ENCODE data around the gene TMED1. TPM values are rescaled to one million over a fixed set of nuclear protein-coding genes. Genes with fewer than 3 reads are reported as not detected.

The TMED1 gene
- total RNA-seq, 1 donor, result 43.1 TPM

DNA sequence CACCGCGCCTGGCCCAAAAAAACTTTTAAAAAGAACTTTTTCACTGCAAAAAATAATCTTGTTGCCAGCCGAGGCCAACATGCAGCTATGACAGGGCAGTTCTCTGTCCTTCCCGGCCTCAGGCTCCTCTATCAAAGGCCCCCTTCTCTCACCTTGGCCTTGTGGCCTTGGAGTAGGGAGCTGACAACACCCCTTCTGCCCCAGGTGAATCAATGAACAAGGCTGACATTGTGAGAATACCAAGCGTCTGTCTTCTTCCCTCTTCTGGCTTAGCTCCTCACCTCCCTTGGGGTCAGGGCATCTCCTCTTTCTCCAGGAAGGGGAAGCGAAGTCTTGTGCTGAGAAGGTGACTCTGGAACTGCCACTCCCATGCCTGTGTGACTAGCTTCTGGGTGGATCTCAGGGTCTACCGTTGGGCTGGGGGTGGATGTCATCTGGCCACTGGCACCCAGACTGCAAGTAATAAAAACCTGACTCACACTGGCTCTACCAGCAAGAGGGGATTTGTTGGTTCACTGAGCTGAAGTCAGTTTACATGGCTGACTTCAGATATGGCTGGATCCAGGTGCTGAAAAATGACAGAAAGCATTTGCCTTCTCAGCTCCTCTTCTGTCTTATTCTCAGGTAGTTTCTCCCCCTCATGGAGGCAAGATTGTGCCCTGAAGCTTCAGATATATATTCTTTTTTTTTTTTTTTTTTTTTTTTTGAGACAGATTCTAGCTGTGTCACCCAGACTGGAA lies 18.5 kb upstream of the TMED1 start:
- Histone ChIP-seq H3K27me3 (ENCODE audit: insufficient read depth, low read length) (no peaks in the 10 kb centered on the region), H4K20me1 (ENCODE audit: insufficient read depth, low read length) (no peaks in the 10 kb centered on the region), H3K79me2 (ENCODE audit: insufficient read depth, low read length) (no peaks in the 10 kb centered on the region), H3K4me1 (ENCODE audit: insufficient read depth, low read length) (no peaks in the 10 kb centered on the region), H2AFZ (ENCODE audit: low read length) (no peak overlapping the region), H3K4me2 (ENCODE audit: insufficient read depth, low read length) (no peak overlapping the region), H3K27ac (ENCODE audit: low read depth, low read length) (no peak overlapping the region), H3K9me3 (ENCODE audit: low read depth, low read length) (no peaks in the 10 kb centered on the region), H3K4me3 (ENCODE audit: insufficient read depth, low read length) (no peak overlapping the region), H3K36me3 (ENCODE audit: insufficient read depth, low read length) (no peaks in the 10 kb centered on the region)
- TF ChIP-seq, protein P1, sequence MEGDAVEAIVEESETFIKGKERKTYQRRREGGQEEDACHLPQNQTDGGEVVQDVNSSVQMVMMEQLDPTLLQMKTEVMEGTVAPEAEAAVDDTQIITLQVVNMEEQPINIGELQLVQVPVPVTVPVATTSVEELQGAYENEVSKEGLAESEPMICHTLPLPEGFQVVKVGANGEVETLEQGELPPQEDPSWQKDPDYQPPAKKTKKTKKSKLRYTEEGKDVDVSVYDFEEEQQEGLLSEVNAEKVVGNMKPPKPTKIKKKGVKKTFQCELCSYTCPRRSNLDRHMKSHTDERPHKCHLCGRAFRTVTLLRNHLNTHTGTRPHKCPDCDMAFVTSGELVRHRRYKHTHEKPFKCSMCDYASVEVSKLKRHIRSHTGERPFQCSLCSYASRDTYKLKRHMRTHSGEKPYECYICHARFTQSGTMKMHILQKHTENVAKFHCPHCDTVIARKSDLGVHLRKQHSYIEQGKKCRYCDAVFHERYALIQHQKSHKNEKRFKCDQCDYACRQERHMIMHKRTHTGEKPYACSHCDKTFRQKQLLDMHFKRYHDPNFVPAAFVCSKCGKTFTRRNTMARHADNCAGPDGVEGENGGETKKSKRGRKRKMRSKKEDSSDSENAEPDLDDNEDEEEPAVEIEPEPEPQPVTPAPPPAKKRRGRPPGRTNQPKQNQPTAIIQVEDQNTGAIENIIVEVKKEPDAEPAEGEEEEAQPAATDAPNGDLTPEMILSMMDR (IDR thresholded peaks at IDR 0.05; ENCODE audit: extremely low read depth, low read depth, low read length), result no peak
- DNase-seq (ENCODE audit: insufficient read length, low spot score, missing footprints), result peak; percentile 8

DNA sequence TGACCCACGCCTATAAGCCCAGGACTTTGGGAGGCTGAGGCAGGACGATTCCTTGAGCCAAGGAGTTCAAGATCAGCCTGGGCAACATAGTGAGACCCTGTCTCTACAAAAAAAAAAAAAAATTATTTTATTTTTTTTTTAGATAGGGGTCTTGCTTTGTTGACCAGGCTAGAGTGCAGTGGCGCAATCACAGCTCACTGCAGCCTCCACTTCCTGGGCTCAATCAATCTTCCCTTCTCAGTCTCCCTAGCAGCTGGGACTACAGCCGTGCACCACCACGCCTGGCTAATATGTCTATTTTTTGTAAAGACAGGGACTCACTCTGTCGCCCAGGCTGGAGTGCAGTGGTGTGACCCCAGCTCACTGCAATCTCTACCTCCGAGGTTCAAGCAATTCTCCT lies 16.9 kb upstream of the TMED1 start:
- Histone ChIP-seq H4K20me1 (ENCODE audit: insufficient read depth, low read length) (no peaks in the 10 kb centered on the region), H3K27ac (ENCODE audit: low read depth, low read length) (no peak overlapping the region), H3K4me1 (ENCODE audit: insufficient read depth, low read length) (no peaks in the 10 kb centered on the region), H3K27me3 (ENCODE audit: insufficient read depth, low read length) (peaks cover 4% of the 10 kb centered on the region), H3K9me3 (ENCODE audit: low read depth, low read length) (no peaks in the 10 kb centered on the region), H2AFZ (ENCODE audit: low read length) (no peak overlapping the region), H3K79me2 (ENCODE audit: insufficient read depth, low read length) (no peaks in the 10 kb centered on the region), H3K4me2 (ENCODE audit: insufficient read depth, low read length) (no peak overlapping the region), H3K4me3 (ENCODE audit: insufficient read depth, low read length) (no peak overlapping the region), H3K36me3 (ENCODE audit: insufficient read depth, low read length) (no peaks in the 10 kb centered on the region)
- no peak for DNase-seq (ENCODE audit: insufficient read length, low spot score, missing footprints)
- TF ChIP-seq, protein P1 (IDR thresholded peaks at IDR 0.05; ENCODE audit: extremely low read depth, low read depth, low read length), result no peak

DNA sequence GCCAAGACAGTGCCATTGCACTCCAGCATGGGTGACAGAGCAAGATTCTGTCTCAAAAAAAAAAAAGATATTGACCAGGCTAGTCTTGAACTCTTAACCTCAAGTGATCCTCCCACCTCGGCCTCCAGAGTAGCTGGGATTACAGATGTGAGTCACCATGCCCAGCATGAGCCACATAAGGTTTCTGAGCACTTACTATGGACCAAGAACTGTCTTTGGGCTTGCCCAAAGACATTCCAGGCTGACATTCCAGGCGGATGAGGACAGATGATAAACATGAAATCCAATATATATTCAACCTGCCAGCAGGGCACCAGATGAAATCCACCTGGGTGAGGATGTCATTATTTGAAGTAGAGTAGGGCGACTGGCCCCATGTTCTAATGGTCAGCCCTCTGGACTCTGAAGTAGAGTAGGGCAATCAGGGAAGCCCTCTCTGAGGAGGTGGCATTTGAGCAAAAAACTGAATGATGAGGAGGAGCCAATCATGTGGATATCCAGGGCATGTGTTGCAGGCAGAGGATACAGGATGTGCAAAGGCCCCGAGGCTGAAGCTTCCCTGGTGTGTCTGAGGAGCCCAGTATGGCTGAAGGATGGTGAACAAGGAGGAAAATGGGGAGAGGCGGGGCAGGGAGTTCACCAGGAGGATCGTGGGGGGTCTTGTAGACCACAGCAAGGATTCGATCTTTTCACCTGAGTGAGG lies 16.2 kb upstream of the TMED1 start:
- H3K4me2 ChIP-seq (ENCODE audit: insufficient read depth, low read length), result no peak overlapping the region
- no peak overlapping the region for H2AFZ ChIP-seq (ENCODE audit: low read length)
- no peaks in the 10 kb centered on the region for H3K9me3 ChIP-seq (ENCODE audit: low read depth, low read length)
- H4K20me1 ChIP-seq (ENCODE audit: insufficient read depth, low read length), result no peaks in the 10 kb centered on the region
- no peaks in the 10 kb centered on the region for H3K36me3 ChIP-seq (ENCODE audit: insufficient read depth, low read length)
- H3K27me3 ChIP-seq (ENCODE audit: insufficient read depth, low read length), result peaks cover 4% of the 10 kb centered on the region
- peak; percentile 73 for DNase-seq (ENCODE audit: insufficient read length, low spot score, missing footprints)
- no peaks in the 10 kb centered on the region for H3K4me1 ChIP-seq (ENCODE audit: insufficient read depth, low read length)
- H3K79me2 ChIP-seq (ENCODE audit: insufficient read depth, low read length), result no peaks in the 10 kb centered on the region
- TF ChIP-seq, protein P1 (IDR thresholded peaks at IDR 0.05; ENCODE audit: extremely low read depth, low read depth, low read length), result no peak
- H3K4me3 ChIP-seq (ENCODE audit: insufficient read depth, low read length), result no peak overlapping the region
- no peak overlapping the region for H3K27ac ChIP-seq (ENCODE audit: low read depth, low read length)

DNA sequence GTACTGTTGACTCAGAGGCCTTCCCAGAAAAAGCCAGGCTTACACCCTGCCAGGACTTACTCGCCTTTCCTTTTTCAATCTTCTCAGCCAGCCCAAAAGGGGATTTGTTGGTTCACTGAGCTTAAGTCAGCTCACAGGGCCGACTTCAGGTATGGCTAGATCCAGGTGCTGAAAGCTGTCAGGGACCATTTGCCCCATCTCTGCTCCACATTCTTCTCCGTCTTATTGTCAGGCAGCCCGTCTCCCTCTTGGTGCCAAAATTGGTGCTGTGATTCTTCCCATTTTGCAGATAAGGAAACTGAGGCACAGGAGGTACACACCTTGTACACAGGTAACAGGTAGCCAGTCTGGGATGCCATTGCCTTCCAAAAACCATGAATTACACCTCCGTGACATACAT lies 14.6 kb upstream of the TMED1 start:
- no peaks in the 10 kb centered on the region for H3K36me3 ChIP-seq (ENCODE audit: insufficient read depth, low read length)
- H3K4me2 ChIP-seq (ENCODE audit: insufficient read depth, low read length), result no peak overlapping the region
- H3K4me1 ChIP-seq (ENCODE audit: insufficient read depth, low read length), result no peaks in the 10 kb centered on the region
- peaks cover 5% of the 10 kb centered on the region for H3K9me3 ChIP-seq (ENCODE audit: low read depth, low read length)
- TF ChIP-seq, protein P1 (IDR thresholded peaks at IDR 0.05; ENCODE audit: extremely low read depth, low read depth, low read length), result no peak
- no peak for DNase-seq (ENCODE audit: insufficient read length, low spot score, missing footprints)
- H2AFZ ChIP-seq (ENCODE audit: low read length), result no peak overlapping the region
- no peaks in the 10 kb centered on the region for H4K20me1 ChIP-seq (ENCODE audit: insufficient read depth, low read length)
- H3K4me3 ChIP-seq (ENCODE audit: insufficient read depth, low read length), result no peak overlapping the region
- H3K79me2 ChIP-seq (ENCODE audit: insufficient read depth, low read length), result no peaks in the 10 kb centered on the region
- no peak overlapping the region for H3K27ac ChIP-seq (ENCODE audit: low read depth, low read length)
- H3K27me3 ChIP-seq (ENCODE audit: insufficient read depth, low read length), result peaks cover 4% of the 10 kb centered on the region
